HEK293 (cell line): ENCODE results near the gene SLC7A1.
A peak's percentile ranks its signal among the peaks of the same experiment; 100 is the strongest.

ENCODE experiments used
- CTCF ChIA-PET: fragments of 350-600 bp; formaldehyde crosslinking; extraction: SDS; loops from one replicate; lab custom pipeline; 2021; ENCODE audit warnings: antibody characterized with exemption; lab: Yijun Ruan, JAX
- POLR2A ChIA-PET: fragments of 300-600 bp; formaldehyde crosslinking; extraction: SDS; loops from one replicate; lab custom pipeline; 2020; ENCODE audit warnings: antibody characterized with exemption, inconsistent platforms; lab: Yijun Ruan, JAX
- H3K27ac ChIP-seq: fragments of 200-500 bp; sonication (Bioruptor generic); 2 replicates; pipeline ENCODE4 v1.5.1; 2014; ENCODE audit warnings: low read depth, low read length, control low read depth, inconsistent platforms; ENCODE audit errors: extremely low read depth
- H3K36me3 ChIP-seq, 2 experiments: fragments of 200-500 bp in 1 of 2; sonication (Bioruptor generic) in 1 of 2; 1 replicate in 1 of 2; 2 replicates in 1 of 2; pipeline ENCODE4 v1.5.1; 2014 to 2017; ENCODE audit warnings: inconsistent platforms in 2 of 2, low read length in 2 of 2; ENCODE audit not compliant: control insufficient read depth in 2 of 2, insufficient read depth in 1 of 2
- H3K4me1 ChIP-seq: fragments of 200-500 bp; sonication (Bioruptor generic); 2 replicates; pipeline ENCODE4 v1.5.1; 2014; ENCODE audit warnings: mild to moderate bottlenecking, low read length, inconsistent platforms; ENCODE audit not compliant: control insufficient read depth, insufficient read depth
- H3K4me3 ChIP-seq: 2 replicates; pipeline ENCODE4 v1.5.1; 2011; ENCODE audit warnings: low read depth, mild to moderate bottlenecking, control low read depth, low read length, moderate library complexity
- H3K9me3 ChIP-seq: fragments of 200-500 bp; sonication (Bioruptor generic); 2 replicates; pipeline ENCODE4 v1.5.1; 2014; ENCODE audit warnings: low read depth, low read length, inconsistent platforms; ENCODE audit not compliant: control insufficient read depth, insufficient read depth
- GLIS1 ChIP-seq: fragments of 450-650 bp; formaldehyde crosslinking; IDR thresholded peaks from 2 replicates; pipeline ENCODE4 v1.5.1; 2016; ENCODE audit warnings: missing biosample characterization, missing genetic modification characterization
- GLIS2 ChIP-seq: fragments of 450-650 bp; formaldehyde crosslinking; IDR thresholded peaks from 2 replicates; pipeline ENCODE4 v1.5.1; 2016; ENCODE audit warnings: missing biosample characterization, missing genetic modification characterization
- HOXD13 ChIP-seq: sonication (generic); formaldehyde crosslinking; IDR thresholded peaks from 2 replicates; pipeline ENCODE4 v1.8.0; 2022; ENCODE audit warnings: missing genetic modification reagents, borderline replicate concordance
- REPIN1 ChIP-seq: fragments of 450-650 bp; formaldehyde crosslinking; IDR thresholded peaks from 2 replicates; pipeline ENCODE4 v1.5.1; 2017; ENCODE audit warnings: missing biosample characterization, missing genetic modification characterization, low read depth
- ZFHX2 ChIP-seq: fragments of 450-650 bp; formaldehyde crosslinking; conservative IDR thresholded peaks from 2 replicates; pipeline ENCODE4 v1.5.1; 2016; ENCODE audit warnings: missing biosample characterization, missing genetic modification characterization
- ZFP41 ChIP-seq: fragments of 450-650 bp; formaldehyde crosslinking; IDR thresholded peaks from 2 replicates; pipeline ENCODE4 v1.5.1; 2016; ENCODE audit warnings: missing biosample characterization, missing genetic modification characterization, borderline replicate concordance
- ZIC2 ChIP-seq: fragments of 450-650 bp; formaldehyde crosslinking; IDR thresholded peaks from 2 replicates; pipeline ENCODE4 v1.5.1; 2016; ENCODE audit warnings: missing biosample characterization, missing genetic modification characterization
- ZNF221 ChIP-seq: fragments of 450-650 bp; formaldehyde crosslinking; IDR thresholded peaks from 2 replicates; pipeline ENCODE4 v1.5.1; 2017; ENCODE audit warnings: missing biosample characterization, missing genetic modification characterization, borderline replicate concordance
- ZNF624 ChIP-seq: fragments of 450-650 bp; formaldehyde crosslinking; IDR thresholded peaks from 2 replicates; pipeline ENCODE4 v1.5.1; 2017; ENCODE audit warnings: missing biosample characterization, missing genetic modification characterization
- ZNF677 ChIP-seq: fragments of 450-650 bp; IDR thresholded peaks from 2 replicates; pipeline ENCODE4 v1.5.0; 2018; ENCODE audit warnings: missing biosample characterization, mild to moderate bottlenecking, missing genetic modification characterization, moderate library complexity
- TF ChIP-seq, protein P1 (sequence below): fragments of 450-650 bp; formaldehyde crosslinking; IDR thresholded peaks from 2 replicates; pipeline ENCODE4 v1.5.1; 2016; ENCODE audit warnings: missing biosample characterization, missing genetic modification characterization
- TF ChIP-seq, protein P2 (sequence below): fragments of 450-650 bp; formaldehyde crosslinking; IDR thresholded peaks from 2 replicates; pipeline ENCODE4 v1.5.1; 2016; ENCODE audit warnings: missing biosample characterization, missing genetic modification characterization, low read depth
- TF ChIP-seq, protein P3 (sequence below): fragments of 450-650 bp; IDR thresholded peaks from 2 replicates; pipeline ENCODE4 v1.5.1; 2018; ENCODE audit warnings: missing biosample characterization, missing genetic modification characterization
- TF ChIP-seq, protein P4 (sequence below): fragments of 450-650 bp; formaldehyde crosslinking; IDR thresholded peaks from 2 replicates; pipeline ENCODE4 v1.5.1; 2016; ENCODE audit warnings: missing biosample characterization, missing genetic modification characterization

The SLC7A1 gene

DNA sequence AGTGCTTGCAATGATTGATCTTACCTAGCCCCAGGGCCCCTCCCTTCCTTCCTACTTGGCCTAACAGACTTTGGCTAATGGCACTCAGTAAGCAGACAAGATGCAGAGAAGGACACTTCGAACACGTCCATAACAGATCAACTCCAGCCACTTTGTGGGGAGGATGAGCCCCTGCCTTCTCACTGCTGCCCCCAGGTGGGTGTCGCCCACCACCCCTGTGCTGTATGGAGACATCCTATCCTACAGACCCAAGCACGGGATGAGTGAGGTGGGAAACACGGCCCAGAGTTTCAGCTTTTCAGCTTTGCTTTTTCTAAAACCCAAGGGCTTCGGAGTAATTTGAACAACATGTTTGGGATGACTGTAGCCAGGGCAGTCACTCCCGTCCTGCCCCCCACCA lies 5.5 kb downstream of the SLC7A1 start (continued):
- TF ChIP-seq, protein P1, sequence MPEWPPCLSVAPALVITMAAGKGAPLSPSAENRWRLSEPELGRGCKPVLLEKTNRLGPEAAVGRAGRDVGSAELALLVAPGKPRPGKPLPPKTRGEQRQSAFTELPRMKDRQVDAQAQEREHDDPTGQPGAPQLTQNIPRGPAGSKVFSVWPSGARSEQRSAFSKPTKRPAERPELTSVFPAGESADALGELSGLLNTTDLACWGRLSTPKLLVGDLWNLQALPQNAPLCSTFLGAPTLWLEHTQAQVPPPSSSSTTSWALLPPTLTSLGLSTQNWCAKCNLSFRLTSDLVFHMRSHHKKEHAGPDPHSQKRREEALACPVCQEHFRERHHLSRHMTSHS (tag by site-specific recombination) = no peak
- TF ChIP-seq ZFP41 (tag by site-specific recombination) = no peak
- TF ChIP-seq HOXD13 (CRISPR knock-in tag) = no peak

DNA sequence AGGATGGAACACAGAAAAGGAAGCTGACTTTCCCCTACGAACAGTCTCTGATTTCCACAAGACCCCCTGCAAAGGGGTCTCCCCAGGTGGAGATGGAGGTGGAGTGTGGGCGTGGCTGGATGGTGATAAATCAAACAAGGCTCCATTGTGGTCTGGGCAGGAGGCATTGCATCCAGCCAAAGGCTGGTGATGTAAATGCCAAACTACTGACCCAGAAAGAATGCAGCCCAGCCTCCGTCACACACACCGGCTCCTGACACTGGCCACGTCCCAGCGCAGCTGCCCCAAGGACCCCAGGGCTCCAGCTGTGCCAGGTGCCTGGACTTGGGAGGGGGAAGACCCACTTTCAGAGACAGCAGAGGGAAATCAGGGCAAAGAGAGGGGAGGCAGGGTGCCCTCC lies 6.3 kb downstream of the SLC7A1 start:
- Histone ChIP-seq H3K4me1 (no peaks in the 10 kb centered on the region; the same call in 1 of the 2 replicates), H3K27ac (no peak overlapping the region), H3K36me3 (peaks cover 0 to 9% of the 10 kb centered on the region in 2 experiments; a peak in 1 of 3 replicates), H3K9me3 (no peaks in the 10 kb centered on the region), H3K4me3 (no peak overlapping the region)
- ChIA-PET CTCF (no interaction called here), POLR2A (no interaction called here)
- peak; percentile 40; the same call in 1 of the 2 replicates for TF ChIP-seq ZIC2
- no peak for TF ChIP-seq ZNF677 (tag by site-specific recombination)
- TF ChIP-seq GLIS1 (tag by site-specific recombination) = peak; percentile 38; the same call in 1 of the 2 replicates
- no peak for TF ChIP-seq ZNF221 (tag by site-specific recombination)

DNA sequence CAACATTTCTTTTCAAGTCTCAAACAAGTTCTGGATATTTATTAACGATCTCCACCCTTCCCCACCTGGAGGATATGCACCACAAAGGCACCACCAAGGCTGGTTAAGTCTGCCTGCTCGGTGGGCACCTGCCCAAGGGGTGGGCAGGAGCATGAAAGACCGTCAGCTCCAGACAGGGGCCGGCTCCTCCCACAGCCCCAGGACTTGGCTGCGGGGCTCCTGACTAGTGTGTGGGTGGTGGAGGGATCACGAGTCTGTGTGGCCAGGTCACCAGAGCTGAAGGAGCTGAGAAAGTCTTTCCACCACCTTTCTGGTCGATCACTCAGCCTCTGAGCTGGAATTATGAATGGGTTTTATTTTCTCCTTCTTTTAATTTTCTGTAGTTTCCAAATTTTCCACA lies 7.8 kb downstream of the SLC7A1 start:
- Histone ChIP-seq H3K4me3 (no peak overlapping the region), H3K27ac (no peak overlapping the region), H3K36me3 (peaks cover 0 to 9% of the 10 kb centered on the region in 2 experiments; a peak in 1 of 3 replicates), H3K4me1 (no peaks in the 10 kb centered on the region; the same call in 1 of the 2 replicates), H3K9me3 (no peaks in the 10 kb centered on the region)
- ChIA-PET CTCF (interaction anchor here (0.7 kb wide), 1 partner anchor 84 kb away, joined by 4 read pairs; no protein-coding TSS in a partner anchor), POLR2A (interaction anchor here (1.1 kb wide), 1 partner anchor 13 kb away, joined by 4 read pairs; no protein-coding TSS in a partner anchor)
- no peak for TF ChIP-seq REPIN1 (tag by site-specific recombination)
- TF ChIP-seq ZFHX2 = peak; percentile 51
- TF ChIP-seq, protein P2, sequence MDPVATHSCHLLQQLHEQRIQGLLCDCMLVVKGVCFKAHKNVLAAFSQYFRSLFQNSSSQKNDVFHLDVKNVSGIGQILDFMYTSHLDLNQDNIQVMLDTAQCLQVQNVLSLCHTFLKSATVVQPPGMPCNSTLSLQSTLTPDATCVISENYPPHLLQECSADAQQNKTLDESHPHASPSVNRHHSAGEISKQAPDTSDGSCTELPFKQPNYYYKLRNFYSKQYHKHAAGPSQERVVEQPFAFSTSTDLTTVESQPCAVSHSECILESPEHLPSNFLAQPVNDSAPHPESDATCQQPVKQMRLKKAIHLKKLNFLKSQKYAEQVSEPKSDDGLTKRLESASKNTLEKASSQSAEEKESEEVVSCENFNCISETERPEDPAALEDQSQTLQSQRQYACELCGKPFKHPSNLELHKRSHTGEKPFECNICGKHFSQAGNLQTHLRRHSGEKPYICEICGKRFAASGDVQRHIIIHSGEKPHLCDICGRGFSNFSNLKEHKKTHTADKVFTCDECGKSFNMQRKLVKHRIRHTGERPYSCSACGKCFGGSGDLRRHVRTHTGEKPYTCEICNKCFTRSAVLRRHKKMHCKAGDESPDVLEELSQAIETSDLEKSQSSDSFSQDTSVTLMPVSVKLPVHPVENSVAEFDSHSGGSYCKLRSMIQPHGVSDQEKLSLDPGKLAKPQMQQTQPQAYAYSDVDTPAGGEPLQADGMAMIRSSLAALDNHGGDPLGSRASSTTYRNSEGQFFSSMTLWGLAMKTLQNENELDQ (tag by site-specific recombination) = no peak
- no peak for TF ChIP-seq ZNF624
- TF ChIP-seq, protein P3, sequence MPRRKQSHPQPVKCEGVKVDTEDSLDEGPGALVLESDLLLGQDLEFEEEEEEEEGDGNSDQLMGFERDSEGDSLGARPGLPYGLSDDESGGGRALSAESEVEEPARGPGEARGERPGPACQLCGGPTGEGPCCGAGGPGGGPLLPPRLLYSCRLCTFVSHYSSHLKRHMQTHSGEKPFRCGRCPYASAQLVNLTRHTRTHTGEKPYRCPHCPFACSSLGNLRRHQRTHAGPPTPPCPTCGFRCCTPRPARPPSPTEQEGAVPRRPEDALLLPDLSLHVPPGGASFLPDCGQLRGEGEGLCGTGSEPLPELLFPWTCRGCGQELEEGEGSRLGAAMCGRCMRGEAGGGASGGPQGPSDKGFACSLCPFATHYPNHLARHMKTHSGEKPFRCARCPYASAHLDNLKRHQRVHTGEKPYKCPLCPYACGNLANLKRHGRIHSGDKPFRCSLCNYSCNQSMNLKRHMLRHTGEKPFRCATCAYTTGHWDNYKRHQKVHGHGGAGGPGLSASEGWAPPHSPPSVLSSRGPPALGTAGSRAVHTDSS (tag by site-specific recombination) = no peak

DNA sequence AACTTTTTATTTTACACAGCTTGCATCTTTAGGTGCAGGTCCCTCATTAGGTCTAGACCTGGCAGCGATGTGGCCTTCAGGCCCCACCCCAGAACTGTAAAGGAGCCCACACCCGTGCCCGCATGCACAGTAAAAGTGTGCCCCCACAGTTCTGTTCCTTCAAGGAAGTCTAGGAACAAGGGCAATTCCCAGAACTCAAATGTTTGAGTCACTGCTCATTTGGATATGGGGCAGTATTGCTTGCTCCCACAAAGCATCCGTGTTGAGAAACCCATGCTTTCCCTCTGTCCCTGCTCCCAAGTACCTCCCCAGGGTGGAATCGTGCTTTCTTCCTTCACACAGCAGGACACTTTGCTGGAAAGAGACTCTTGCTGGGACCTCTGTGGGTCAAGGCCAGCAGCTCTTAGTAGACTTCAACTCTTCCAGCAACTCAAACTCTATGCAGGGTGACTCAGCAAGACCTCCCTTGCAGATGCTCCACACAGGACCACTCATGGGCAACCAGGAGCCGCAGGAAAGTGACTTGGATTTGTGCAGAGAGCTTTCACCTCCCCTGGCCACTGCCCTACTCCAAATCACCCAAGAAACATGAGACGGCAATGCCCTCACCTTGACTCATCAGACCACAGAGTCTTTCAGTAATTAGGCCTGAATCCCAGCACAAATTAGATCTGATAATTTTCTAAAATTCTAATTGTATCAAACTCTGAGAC lies 12.3 kb downstream of the SLC7A1 start:
- H3K36me3 ChIP-seq = no peaks in the 10 kb centered on the region
- CTCF ChIA-PET = interaction anchor here (0.7 kb wide), 1 partner anchor 131 kb away, joined by 3 read pairs; no protein-coding TSS in a partner anchor
- peaks cover 2% of the 10 kb centered on the region; the same call in 1 of the 2 replicates for H3K4me1 ChIP-seq
- POLR2A ChIA-PET = no interaction called here
- TF ChIP-seq GLIS2 (tag by site-specific recombination) (peak; percentile 20; the same call in 1 of the 2 replicates), GLIS1 (tag by site-specific recombination) (peak; percentile 37), ZIC2 (peak; percentile 91)
- TF ChIP-seq, protein P4, sequence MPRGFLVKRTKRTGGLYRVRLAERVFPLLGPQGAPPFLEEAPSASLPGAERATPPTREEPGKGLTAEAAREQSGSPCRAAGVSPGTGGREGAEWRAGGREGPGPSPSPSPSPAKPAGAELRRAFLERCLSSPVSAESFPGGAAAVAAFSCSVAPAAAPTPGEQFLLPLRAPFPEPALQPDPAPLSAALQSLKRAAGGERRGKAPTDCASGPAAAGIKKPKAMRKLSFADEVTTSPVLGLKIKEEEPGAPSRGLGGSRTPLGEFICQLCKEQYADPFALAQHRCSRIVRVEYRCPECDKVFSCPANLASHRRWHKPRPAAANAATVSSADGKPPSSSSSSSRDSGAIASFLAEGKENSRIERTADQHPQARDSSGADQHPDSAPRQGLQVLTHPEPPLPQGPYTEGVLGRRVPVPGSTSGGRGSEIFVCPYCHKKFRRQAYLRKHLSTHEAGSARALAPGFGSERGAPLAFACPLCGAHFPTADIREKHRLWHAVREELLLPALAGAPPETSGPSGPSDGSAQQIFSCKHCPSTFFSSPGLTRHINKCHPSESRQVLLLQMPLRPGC (tag by site-specific recombination) = no peak
- H3K4me3 ChIP-seq = no peak overlapping the region
- H3K27ac ChIP-seq = no peak overlapping the region
- H3K9me3 ChIP-seq = no peaks in the 10 kb centered on the region
